Hypothalamus (tissue), 51 donors: ENCODE data around the gene EGLN3.
"Not testable (repeated sequence)": the region's sequence is repeated elsewhere in the genome, so short reads cannot be mapped to it uniquely, and the experiment has no call there.

ENCODE experiments used
- DNase-seq, 51 donors: peaks; one replicate each; lab custom pipeline; 2025; lab: John Stamatoyannopoulos, UW

Gene EGLN3

GRCh38 chr14:33940561-33941011 is 10.3 kb downstream of the EGLN3 start:
- DNase-seq, result peak in 4 of 51 donors; percentile 2 to 42 (median 21)

- peak in 37 of 51 donors; percentile 9 to 78 (median 46) for DNase-seq
Measured at GRCh38 chr14:33938131-33938949, 12.5 kb downstream of the EGLN3 start.

GRCh38 chr14:33936391-33936790 is 14.5 kb downstream of the EGLN3 start:
- no peak for DNase-seq

GRCh38 chr14:33934938-33935337 is 15.9 kb downstream of the EGLN3 start:
- no peak for DNase-seq

GRCh38 chr14:33934043-33934750 is 16.7 kb downstream of the EGLN3 start:
- no peak for DNase-seq

- DNase-seq, result peak in 1 of 51 donors; percentile 15
Measured at GRCh38 chr14:33933386-33933933, 17.4 kb downstream of the EGLN3 start.

GRCh38 chr14:33932576-33933345 is 18.1 kb downstream of the EGLN3 start:
- DNase-seq, result no peak

- no peak for DNase-seq
Measured at GRCh38 chr14:33932033-33932432, 18.8 kb downstream of the EGLN3 start.

GRCh38 chr14:33931461-33931860 is 19.4 kb downstream of the EGLN3 start:
- no peak for DNase-seq

GRCh38 chr14:33930439-33930838 is 20.4 kb downstream of the EGLN3 start:
- no peak for DNase-seq

- DNase-seq, result no peak
Measured at GRCh38 chr14:33929799-33930408, 21.0 kb downstream of the EGLN3 start.

GRCh38 chr14:33928895-33929294 is 22.0 kb downstream of the EGLN3 start:
- DNase-seq, result no peak

- DNase-seq, result no peak
Measured at GRCh38 chr14:33927944-33928343, 22.9 kb downstream of the EGLN3 start.

- not testable (repeated sequence) for DNase-seq
Measured at GRCh38 chr14:33926967-33927366, 23.9 kb downstream of the EGLN3 start.

- DNase-seq, result no peak
Measured at GRCh38 chr14:33925946-33926345, 24.9 kb downstream of the EGLN3 start.

- DNase-seq, result no peak
Measured at GRCh38 chr14:33925235-33925634, 25.6 kb downstream of the EGLN3 start.

GRCh38 chr14:33924566-33925100 is 26.2 kb downstream of the EGLN3 start:
- DNase-seq, result no peak

- no peak for DNase-seq
Measured at GRCh38 chr14:33922125-33922524, 28.7 kb downstream of the EGLN3 start.

- DNase-seq, result no peak
Measured at GRCh38 chr14:33918256-33918655, 32.6 kb downstream of the EGLN3 start.

- no peak for DNase-seq
Measured at GRCh38 chr14:33917661-33918060, 33.2 kb downstream of the EGLN3 start.
